Panc1 (cell line): ENCODE measurements around the gene LIMA1. TPM values are rescaled to one million over a fixed set of nuclear protein-coding genes. Genes with fewer than 3 reads are reported as not detected.
A peak's percentile ranks its signal among the peaks of the same experiment; 100 is the strongest.
"Not testable (repeated sequence)": the region's sequence is repeated elsewhere in the genome, so short reads cannot be mapped to it uniquely, and the experiment has no call there.

Experiments used
- ATAC-seq: fragments of 200-7000 bp; cut with Tn5 transposase; 2 replicates; pipeline ENCODE4 v1.9.1; 2020; ENCODE audit warnings: mild to moderate bottlenecking, moderate library complexity
- BruUV-seq: library from RNA; stranded (reverse); fragments of 400-500 nt; replicated peaks from 2 replicates; lab custom pipeline; 2021; lab: Mats Ljungman, UMichigan
- CTCF ChIA-PET: fragments of 300-600 bp; sonication (Branson Sonifier 250); formaldehyde crosslinking; loops from one replicate; lab custom pipeline; 2022; ENCODE audit warnings: antibody characterized with exemption; lab: Charles Lee
- POLR2A ChIA-PET: fragments of 300-600 bp; sonication (Branson Sonifier 250); formaldehyde crosslinking; loops from one replicate; lab custom pipeline; 2022; ENCODE audit warnings: antibody characterized with exemption; lab: Charles Lee
- DNase-seq: peaks from one replicate; pipeline ENCODE4 v3.0.0-alpha.2; 2010; ENCODE audit warnings: low read depth, low spot score
- H3K27ac ChIP-seq: 2 replicates; pipeline ENCODE4 v1.5.1; 2011; ENCODE audit warnings: mild to moderate bottlenecking, low read length, inconsistent platforms
- H3K27me3 ChIP-seq: fragments of 200-500 bp; sonication (Bioruptor generic); 2 replicates; pipeline ENCODE4 v1.6.0; 2014; ENCODE audit warnings: low read length, inconsistent platforms; ENCODE audit not compliant: control insufficient read depth, insufficient read depth
- H3K36me3 ChIP-seq: fragments of 200-500 bp; sonication (Bioruptor generic); 2 replicates; pipeline ENCODE4 v1.5.1; 2014; ENCODE audit warnings: inconsistent platforms, mild to moderate bottlenecking, low read length, moderate library complexity; ENCODE audit not compliant: control insufficient read depth, insufficient read depth
- H3K4me1 ChIP-seq: 2 replicates; pipeline ENCODE4 v1.5.1; 2011; ENCODE audit warnings: inconsistent platforms, mild to moderate bottlenecking, low read length, moderate library complexity; ENCODE audit not compliant: control insufficient read depth, insufficient read depth
- H3K4me3 ChIP-seq, 2 experiments: 2 replicates each; pipeline ENCODE4 v1.5.1; 2011 to 2012; ENCODE audit warnings: low read depth in 2 of 2, low read length in 2 of 2, mild to moderate bottlenecking in 2 of 2, inconsistent platforms in 1 of 2, moderate library complexity in 1 of 2
- H3K9me3 ChIP-seq: fragments of 200-500 bp; sonication (Bioruptor generic); 2 replicates; pipeline ENCODE4 v1.5.1; 2014; ENCODE audit warnings: low read depth, mild to moderate bottlenecking, inconsistent platforms, low read length, moderate library complexity; ENCODE audit not compliant: control insufficient read depth, insufficient read depth
- POLR2AphosphoS5 ChIP-seq: IDR thresholded peaks from 2 replicates; pipeline ENCODE4 v1.6.1; 2012; ENCODE audit warnings: mild to moderate bottlenecking, low read depth, low read length, moderate library complexity
- SIN3A ChIP-seq: IDR thresholded peaks from 2 replicates; pipeline ENCODE4 v1.6.1; 2012; ENCODE audit warnings: low read depth, mild to moderate bottlenecking, low read length, moderate library complexity, borderline replicate concordance; ENCODE audit not compliant: insufficient read depth
- TCF7L2 ChIP-seq: IDR thresholded peaks from 2 replicates; pipeline ENCODE4 v1.6.1; 2011; ENCODE audit warnings: mild to moderate bottlenecking, low read depth, low read length, inconsistent platforms
- in situ Hi-C: cut with HindIII; loops from 2 replicates; pipeline ENCODE4 v1.10.0; 2016; ENCODE audit warnings: low sequenced_read_pairs, low pct_unique_long_range_greater_than_20kb
- intact Hi-C: fragments of 100-400 bp; cut with micrococcal nuclease; formaldehyde crosslinking; loops from one replicate; pipeline ENCODE4 v1.10.0; 2022; ENCODE audit not compliant: unreplicated experiment
- total RNA-seq: library from RNA; stranded (reverse); gene quantifications from one replicate; pipeline ENCODE4 v1.2.1, GENCODE V29; 2021; ENCODE audit not compliant: unreplicated experiment
- TF ChIP-seq, protein P1 (sequence below), 2 experiments: IDR thresholded peaks; 2 replicates each; pipeline ENCODE4 v1.6.1; 2011 to 2012; ENCODE audit warnings: low read depth in 2 of 2, control low read depth in 1 of 2, low read length in 1 of 2, mild to moderate bottlenecking in 1 of 2, moderate library complexity in 1 of 2; ENCODE audit not compliant: insufficient read depth in 1 of 2
- TF ChIP-seq, protein P2 (sequence below): fragments of 450-650 bp; IDR thresholded peaks from 2 replicates; pipeline ENCODE4 v1.5.1; 2017; ENCODE audit warnings: mild to moderate bottlenecking

Gene LIMA1
- total RNA-seq, 1 experiment from 2014 or later, result 155 TPM

DNA sequence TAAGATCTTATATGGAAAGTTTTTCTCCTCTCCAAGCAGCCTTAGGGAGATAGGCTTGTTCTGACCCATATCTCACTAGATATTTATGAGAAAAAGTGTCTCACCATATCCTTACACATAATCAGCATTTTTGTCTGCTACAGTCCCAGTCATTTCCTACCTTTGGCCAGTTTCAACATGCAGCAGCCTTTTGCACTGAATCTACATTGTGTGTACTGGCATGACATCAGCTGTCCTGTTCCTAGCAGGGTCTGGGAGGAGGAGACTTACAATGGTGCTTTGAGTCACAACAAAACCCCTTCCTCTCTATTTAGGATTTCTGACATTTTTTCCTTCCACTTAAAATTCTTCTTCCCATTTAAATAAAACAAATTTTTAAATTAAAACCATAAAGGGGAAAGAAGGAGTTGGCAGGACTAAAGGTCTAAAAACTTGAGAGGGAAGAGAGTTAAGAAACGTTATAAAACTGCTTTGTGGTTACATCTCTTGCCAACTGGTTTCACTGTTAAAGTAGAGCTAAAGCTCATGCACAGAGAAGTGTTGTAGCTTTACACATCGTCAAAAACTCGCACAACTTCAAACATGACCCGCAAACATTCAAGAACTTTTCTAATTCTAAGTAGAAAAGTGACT lies 62.8 kb downstream of the LIMA1 start:
- in situ Hi-C loops (no loop called here), intact Hi-C loops (no loop called here)
- H3K9me3 ChIP-seq, result no peaks in the 10 kb centered on the region
- CTCF ChIA-PET, result interaction anchor here (1.1 kb wide), 2 partner anchors 10 to 196 kb away, joined by 3 to 5 read pairs; no protein-coding TSS in a partner anchor
- DNase-seq, result no peak
- H3K4me1 ChIP-seq, result peaks cover 33% of the 10 kb centered on the region
- H3K4me3 ChIP-seq, result peak overlapping the region; percentile 66 to 72
- TF ChIP-seq SIN3A, result no peak
- no peak for TF ChIP-seq POLR2AphosphoS5
- TF ChIP-seq TCF7L2, result no peak
- TF ChIP-seq, protein P1, sequence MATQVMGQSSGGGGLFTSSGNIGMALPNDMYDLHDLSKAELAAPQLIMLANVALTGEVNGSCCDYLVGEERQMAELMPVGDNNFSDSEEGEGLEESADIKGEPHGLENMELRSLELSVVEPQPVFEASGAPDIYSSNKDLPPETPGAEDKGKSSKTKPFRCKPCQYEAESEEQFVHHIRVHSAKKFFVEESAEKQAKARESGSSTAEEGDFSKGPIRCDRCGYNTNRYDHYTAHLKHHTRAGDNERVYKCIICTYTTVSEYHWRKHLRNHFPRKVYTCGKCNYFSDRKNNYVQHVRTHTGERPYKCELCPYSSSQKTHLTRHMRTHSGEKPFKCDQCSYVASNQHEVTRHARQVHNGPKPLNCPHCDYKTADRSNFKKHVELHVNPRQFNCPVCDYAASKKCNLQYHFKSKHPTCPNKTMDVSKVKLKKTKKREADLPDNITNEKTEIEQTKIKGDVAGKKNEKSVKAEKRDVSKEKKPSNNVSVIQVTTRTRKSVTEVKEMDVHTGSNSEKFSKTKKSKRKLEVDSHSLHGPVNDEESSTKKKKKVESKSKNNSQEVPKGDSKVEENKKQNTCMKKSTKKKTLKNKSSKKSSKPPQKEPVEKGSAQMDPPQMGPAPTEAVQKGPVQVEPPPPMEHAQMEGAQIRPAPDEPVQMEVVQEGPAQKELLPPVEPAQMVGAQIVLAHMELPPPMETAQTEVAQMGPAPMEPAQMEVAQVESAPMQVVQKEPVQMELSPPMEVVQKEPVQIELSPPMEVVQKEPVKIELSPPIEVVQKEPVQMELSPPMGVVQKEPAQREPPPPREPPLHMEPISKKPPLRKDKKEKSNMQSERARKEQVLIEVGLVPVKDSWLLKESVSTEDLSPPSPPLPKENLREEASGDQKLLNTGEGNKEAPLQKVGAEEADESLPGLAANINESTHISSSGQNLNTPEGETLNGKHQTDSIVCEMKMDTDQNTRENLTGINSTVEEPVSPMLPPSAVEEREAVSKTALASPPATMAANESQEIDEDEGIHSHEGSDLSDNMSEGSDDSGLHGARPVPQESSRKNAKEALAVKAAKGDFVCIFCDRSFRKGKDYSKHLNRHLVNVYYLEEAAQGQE (IDR thresholded peaks at IDR 0.05; ENCODE audit: insufficient read depth in 1 of 2, low read depth in 2 of 2, low read length in 1 of 2), result no peak
- TF ChIP-seq, protein P2, sequence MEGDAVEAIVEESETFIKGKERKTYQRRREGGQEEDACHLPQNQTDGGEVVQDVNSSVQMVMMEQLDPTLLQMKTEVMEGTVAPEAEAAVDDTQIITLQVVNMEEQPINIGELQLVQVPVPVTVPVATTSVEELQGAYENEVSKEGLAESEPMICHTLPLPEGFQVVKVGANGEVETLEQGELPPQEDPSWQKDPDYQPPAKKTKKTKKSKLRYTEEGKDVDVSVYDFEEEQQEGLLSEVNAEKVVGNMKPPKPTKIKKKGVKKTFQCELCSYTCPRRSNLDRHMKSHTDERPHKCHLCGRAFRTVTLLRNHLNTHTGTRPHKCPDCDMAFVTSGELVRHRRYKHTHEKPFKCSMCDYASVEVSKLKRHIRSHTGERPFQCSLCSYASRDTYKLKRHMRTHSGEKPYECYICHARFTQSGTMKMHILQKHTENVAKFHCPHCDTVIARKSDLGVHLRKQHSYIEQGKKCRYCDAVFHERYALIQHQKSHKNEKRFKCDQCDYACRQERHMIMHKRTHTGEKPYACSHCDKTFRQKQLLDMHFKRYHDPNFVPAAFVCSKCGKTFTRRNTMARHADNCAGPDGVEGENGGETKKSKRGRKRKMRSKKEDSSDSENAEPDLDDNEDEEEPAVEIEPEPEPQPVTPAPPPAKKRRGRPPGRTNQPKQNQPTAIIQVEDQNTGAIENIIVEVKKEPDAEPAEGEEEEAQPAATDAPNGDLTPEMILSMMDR, result no peak
- ATAC-seq, result peak; percentile 35; the same call in 1 of the 2 replicates
- no peaks in the 10 kb centered on the region for H3K36me3 ChIP-seq
- H3K27ac ChIP-seq, result peak overlapping the region; percentile 99
- BruUV-seq, result no TSS peak
- no peaks in the 10 kb centered on the region for H3K27me3 ChIP-seq
- POLR2A ChIA-PET, result interaction anchor here (0.7 kb wide), 1 partner anchor 75 kb away, joined by 3 read pairs; no protein-coding TSS in a partner anchor

DNA sequence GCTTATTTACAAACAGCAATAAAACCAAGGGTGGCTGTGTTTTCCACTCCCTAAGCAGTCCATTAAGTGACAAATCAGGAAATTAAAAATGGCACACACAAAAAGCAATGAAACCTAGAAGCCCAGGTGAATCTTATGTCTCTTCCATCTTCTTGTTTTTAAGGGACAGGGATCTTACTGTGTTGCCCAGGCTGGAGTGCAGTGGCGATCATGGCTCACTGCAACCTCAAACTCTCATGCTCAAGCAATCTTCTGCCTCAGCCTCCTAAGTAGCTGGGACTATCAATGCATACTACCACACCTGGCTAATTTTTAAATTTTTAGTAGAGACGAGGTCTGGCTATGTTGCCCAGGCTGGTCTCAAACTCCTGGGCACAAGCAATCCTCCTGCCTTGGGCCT lies 63.8 kb downstream of the LIMA1 start:
- TF ChIP-seq SIN3A (no peak), POLR2AphosphoS5 (no peak; the same call in 1 of the 2 replicates)
- TF ChIP-seq, protein P2, result no peak
- Histone ChIP-seq H3K36me3 (no peaks in the 10 kb centered on the region), H3K4me1 (peaks cover 39% of the 10 kb centered on the region), H3K27me3 (no peaks in the 10 kb centered on the region), H3K9me3 (no peaks in the 10 kb centered on the region), H3K27ac (peak overlapping the region; percentile 99), H3K4me3 (peak overlapping the region; percentile 66 to 72)
- ATAC-seq, result no peak
- CTCF ChIA-PET, result no interaction called here
- in situ Hi-C loops, result no loop called here
- no TSS peak for BruUV-seq
- intact Hi-C loops, result no loop called here
- POLR2A ChIA-PET, result no interaction called here
- no peak for DNase-seq

DNA sequence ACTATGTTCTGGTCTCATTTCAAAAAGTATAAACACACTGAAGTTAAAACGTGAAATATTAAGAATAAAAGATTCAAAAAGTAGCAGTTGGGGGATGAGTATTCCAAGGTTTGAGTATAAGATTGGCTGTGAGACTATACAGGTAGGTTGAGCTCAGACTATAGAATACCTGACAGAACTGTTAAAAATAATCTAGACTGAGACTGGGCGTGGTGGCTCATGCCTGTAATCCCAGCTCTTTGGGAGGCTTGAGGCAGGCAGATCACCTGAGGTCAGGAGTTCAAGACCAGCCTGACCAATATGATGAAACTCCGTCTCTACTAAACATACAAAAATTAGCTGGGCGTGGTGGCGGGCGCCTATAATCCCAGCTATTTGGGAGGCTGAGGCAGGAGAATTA lies 64.3 kb downstream of the LIMA1 start:
- POLR2A ChIA-PET, result interaction anchor here (0.6 to 0.7 kb wide), 2 partner anchors 69 to 192 kb away, joined by 3 to 8 read pairs; no protein-coding TSS in a partner anchor
- H3K36me3 ChIP-seq, BruUV-seq, H3K4me3 ChIP-seq, CTCF ChIA-PET, H3K27me3 ChIP-seq, in situ Hi-C loops, ATAC-seq, H3K9me3 ChIP-seq, intact Hi-C loops, DNase-seq: not testable (repeated sequence)
- H3K4me1 ChIP-seq, result peaks cover 33% of the 10 kb centered on the region
- H3K27ac ChIP-seq, result peak overlapping the region; percentile 62
